Measurements from ENCODE around the gene C3orf62. TPM values are rescaled to one million over a fixed set of nuclear protein-coding genes. Genes with fewer than 3 reads are reported as not detected.

C3orf62 gene
- total and polyA plus RNA-seq, 9 of the 15 experiments (the other 6 are each of a cell fraction or from before 2014, with no cell fraction given), result 1.3 to 5.7 (median 3.4) TPM

DNA sequence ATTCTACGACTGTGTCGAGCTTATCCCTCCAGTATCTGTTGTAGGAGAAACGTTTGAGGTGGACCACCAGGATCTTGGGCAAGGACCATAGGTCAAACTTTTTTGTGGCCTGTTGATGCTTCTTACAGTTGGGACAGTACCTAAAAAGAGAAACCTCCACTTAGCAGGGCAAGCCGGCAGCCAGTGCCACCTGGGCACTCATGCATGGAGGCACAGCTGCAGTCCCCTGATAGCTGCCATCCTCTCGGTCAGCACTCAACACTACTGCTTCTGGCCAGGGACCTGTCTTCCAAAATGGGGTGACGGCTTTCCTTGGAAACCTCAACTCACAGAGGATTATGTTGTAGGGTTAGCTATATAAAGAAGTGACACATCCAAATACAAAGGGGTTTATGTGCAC is 7.0 kb upstream of the C3orf62 start:
- ChIA-PET POLR2A (no interaction called here), CTCF (ENCODE audit: low intra/inter-chr PET ratio) (no interaction called here)
- no peak overlapping the region for H2AFZ ChIP-seq (ENCODE audit: low read depth, low read length)
- H3K27me3 ChIP-seq (ENCODE audit: control insufficient read depth in 2 of 2, insufficient read depth in 2 of 2, low read length in 2 of 2), result no peaks in the 10 kb centered on the region
- no peaks in the 10 kb centered on the region for H3K4me1 ChIP-seq (replicated peaks in 1 of 2; ENCODE audit: control insufficient read depth in 2 of 2, insufficient read depth in 2 of 2, low read length in 2 of 2)
- in situ Hi-C loops (cut with MboI), result no loop called here
- H3K9me1 ChIP-seq (ENCODE audit: control insufficient read depth, insufficient read depth, low read length), result no peaks in the 10 kb centered on the region
- no peak for DNase-seq (ENCODE audit: extremely low read depth in 1 of 4, low spot score in 3 of 4)
- H3K9ac ChIP-seq (ENCODE audit: insufficient read depth in 1 of 2, low read depth in 2 of 2, low read length in 2 of 2), result no peak overlapping the region
- FAIRE-seq, result no peak
- BruUV-seq (replicated peaks), result no TSS peak
- TF ChIP-seq, protein P1, sequence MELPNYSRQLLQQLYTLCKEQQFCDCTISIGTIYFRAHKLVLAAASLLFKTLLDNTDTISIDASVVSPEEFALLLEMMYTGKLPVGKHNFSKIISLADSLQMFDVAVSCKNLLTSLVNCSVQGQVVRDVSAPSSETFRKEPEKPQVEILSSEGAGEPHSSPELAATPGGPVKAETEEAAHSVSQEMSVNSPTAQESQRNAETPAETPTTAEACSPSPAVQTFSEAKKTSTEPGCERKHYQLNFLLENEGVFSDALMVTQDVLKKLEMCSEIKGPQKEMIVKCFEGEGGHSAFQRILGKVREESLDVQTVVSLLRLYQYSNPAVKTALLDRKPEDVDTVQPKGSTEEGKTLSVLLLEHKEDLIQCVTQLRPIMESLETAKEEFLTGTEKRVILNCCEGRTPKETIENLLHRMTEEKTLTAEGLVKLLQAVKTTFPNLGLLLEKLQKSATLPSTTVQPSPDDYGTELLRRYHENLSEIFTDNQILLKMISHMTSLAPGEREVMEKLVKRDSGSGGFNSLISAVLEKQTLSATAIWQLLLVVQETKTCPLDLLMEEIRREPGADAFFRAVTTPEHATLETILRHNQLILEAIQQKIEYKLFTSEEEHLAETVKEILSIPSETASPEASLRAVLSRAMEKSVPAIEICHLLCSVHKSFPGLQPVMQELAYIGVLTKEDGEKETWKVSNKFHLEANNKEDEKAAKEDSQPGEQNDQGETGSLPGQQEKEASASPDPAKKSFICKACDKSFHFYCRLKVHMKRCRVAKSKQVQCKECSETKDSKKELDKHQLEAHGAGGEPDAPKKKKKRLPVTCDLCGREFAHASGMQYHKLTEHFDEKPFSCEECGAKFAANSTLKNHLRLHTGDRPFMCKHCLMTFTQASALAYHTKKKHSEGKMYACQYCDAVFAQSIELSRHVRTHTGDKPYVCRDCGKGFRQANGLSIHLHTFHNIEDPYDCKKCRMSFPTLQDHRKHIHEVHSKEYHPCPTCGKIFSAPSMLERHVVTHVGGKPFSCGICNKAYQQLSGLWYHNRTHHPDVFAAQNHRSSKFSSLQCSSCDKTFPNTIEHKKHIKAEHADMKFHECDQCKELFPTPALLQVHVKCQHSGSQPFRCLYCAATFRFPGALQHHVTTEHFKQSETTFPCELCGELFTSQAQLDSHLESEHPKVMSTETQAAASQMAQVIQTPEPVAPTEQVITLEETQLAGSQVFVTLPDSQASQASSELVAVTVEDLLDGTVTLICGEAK (IDR thresholded peaks at IDR 0.05), result no peak
- TF ChIP-seq, protein P1 (CRISPR knock-in tag; IDR thresholded peaks at IDR 0.05), result no peak
- no peak for TF ChIP-seq XRCC4 (IDR thresholded peaks at IDR 0.05; ENCODE audit: extremely low read depth, insufficient read depth, insufficient read length)
- TF ChIP-seq SIN3A (IDR thresholded peaks at IDR 0.05; ENCODE audit: borderline replicate concordance in 2 of 2, control insufficient read depth in 1 of 2, low read depth in 2 of 2, low read length in 2 of 2), result no peak
- TF ChIP-seq YBX1 (IDR thresholded peaks at IDR 0.05), result no peak
- intact Hi-C loops (cut with micrococcal nuclease), result no loop called here
- H3K79me2 ChIP-seq (ENCODE audit: control insufficient read depth, insufficient read depth, low read length), result no peaks in the 10 kb centered on the region
- no peak overlapping the region for H3K4me3 ChIP-seq
- 100% methylated on average over 4 of the region's 6 CpGs for WGBS (ENCODE audit: insufficient coverage, low coverage, missing lambda C conversion rate)
- no peak overlapping the region for H3K4me2 ChIP-seq (ENCODE audit: insufficient read depth, low read length)
- H3K27ac ChIP-seq (ENCODE audit: extremely low read depth, low read depth, low read length), result no peak overlapping the region
- H3K9me3 ChIP-seq (replicated peaks; ENCODE audit: control insufficient read depth, insufficient read depth, low read depth, low read length), result no peaks in the 10 kb centered on the region
- H3K36me3 ChIP-seq (ENCODE audit: control insufficient read depth, insufficient read depth, low read length), result peaks cover 62% of the 10 kb centered on the region
- no peaks in the 10 kb centered on the region for H4K20me1 ChIP-seq (replicated peaks; ENCODE audit: control insufficient read depth, insufficient read depth, low read length)
- no peak for ATAC-seq
